ENCODE results near the gene CASK.

Gene CASK, protein sequence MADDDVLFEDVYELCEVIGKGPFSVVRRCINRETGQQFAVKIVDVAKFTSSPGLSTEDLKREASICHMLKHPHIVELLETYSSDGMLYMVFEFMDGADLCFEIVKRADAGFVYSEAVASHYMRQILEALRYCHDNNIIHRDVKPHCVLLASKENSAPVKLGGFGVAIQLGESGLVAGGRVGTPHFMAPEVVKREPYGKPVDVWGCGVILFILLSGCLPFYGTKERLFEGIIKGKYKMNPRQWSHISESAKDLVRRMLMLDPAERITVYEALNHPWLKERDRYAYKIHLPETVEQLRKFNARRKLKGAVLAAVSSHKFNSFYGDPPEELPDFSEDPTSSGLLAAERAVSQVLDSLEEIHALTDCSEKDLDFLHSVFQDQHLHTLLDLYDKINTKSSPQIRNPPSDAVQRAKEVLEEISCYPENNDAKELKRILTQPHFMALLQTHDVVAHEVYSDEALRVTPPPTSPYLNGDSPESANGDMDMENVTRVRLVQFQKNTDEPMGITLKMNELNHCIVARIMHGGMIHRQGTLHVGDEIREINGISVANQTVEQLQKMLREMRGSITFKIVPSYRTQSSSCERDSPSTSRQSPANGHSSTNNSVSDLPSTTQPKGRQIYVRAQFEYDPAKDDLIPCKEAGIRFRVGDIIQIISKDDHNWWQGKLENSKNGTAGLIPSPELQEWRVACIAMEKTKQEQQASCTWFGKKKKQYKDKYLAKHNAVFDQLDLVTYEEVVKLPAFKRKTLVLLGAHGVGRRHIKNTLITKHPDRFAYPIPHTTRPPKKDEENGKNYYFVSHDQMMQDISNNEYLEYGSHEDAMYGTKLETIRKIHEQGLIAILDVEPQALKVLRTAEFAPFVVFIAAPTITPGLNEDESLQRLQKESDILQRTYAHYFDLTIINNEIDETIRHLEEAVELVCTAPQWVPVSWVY

DNA sequence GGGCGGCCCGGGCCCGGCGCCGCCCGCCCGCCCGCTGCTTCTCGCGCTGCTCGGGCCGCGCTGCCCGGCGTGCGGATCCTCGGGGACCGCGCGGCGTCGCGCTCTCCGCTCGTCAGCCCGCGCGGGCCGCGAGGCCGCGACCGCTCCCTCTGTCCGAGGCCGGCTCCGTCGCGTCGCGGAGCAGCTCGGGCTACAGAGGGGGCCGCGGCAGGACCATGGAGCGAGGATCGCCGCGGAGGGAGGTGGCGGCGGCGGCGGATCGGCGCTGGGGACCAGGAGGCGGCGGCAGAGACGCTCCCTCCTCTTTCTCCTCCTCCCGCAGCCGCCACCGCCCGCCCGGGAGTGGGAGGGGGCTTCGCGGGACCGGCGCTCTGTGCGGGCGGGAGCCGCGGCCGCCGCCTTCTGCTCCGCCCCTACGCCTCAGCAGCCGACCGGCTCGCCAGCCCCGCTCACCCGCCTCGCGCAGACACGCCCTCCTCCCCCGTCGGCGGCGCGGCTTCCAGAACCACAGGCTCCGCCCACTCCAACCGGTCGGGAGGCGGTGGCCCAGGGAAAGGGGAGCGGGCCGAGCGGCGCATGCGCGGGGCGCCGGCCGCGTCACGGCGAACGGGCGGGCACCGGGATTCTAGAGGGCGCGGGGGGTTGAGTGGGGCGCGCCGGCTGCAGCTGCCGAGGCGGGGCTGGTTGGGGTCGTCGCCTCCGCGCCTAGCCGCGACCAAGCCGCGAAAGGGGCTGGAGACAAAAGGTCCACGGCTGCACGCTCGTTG, at the start of gene CASK:
CASK (minus strand) TSS at position 344 of the 767 bp plus-strand sequence. CDS start 566 bp downstream, outside the sequence.
- peak; percentile 71 for DNase-seq

DNA sequence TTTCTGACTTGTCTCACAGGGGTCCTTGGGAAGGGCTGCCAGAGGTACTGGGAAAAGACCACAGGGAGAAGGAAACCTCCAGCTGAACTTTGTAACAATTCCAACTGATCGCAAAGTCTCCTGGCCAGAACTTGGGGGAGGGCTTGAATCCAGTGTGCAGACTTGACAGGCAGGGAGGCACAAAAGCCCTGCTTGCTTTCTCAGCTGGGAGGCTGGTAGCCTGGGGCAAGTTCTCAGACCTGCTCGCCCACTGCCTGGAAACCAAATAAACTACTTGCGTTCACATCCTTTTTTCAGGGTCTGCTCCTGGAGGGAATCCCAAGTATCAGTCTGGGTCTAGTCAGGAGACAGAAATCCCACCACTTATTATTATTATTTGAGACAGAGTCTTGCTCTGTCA, 48.0 kb upstream of the CASK start:
- no peak for DNase-seq

DNA sequence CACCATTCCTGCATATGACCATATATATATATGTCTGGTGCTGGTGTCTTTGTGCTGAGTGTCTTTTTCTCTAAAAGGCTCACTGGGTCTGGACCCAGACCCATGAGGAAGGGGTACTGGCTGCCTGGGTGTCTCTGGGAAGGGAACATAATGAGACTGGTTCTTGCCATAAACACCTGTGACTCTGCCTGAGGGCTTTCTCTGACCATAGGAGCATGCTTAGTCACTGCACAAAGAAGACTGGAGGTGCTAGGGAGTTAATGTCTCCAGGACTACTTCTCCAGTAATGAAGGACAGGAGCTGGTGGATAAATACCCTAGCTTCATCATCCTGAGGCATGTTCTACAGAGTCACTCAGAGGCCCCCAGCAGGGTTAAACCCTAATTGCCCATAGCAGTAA, 47.1 kb upstream of the CASK start:
- DNase-seq: no peak

DNA sequence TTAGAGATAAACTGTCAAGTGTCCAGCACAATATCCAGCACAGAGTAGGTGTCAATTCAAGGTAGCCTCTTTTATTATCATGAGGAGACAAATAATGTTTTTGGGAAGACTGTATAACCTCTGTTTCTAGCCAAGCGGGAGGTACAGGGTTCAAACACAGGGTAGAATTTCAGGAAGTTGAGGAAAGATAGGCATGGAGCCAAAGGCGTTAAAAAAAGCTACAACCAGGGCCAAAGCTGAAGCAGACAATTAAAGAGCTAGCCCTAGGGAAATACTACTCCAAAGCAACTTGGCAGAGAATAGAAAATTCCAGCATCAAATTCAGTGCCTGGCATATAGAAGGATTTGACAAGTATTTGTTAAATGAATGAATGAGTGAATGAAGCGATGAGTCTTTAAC, 40.0 kb upstream of the CASK start:
- DNase-seq: no peak

DNA sequence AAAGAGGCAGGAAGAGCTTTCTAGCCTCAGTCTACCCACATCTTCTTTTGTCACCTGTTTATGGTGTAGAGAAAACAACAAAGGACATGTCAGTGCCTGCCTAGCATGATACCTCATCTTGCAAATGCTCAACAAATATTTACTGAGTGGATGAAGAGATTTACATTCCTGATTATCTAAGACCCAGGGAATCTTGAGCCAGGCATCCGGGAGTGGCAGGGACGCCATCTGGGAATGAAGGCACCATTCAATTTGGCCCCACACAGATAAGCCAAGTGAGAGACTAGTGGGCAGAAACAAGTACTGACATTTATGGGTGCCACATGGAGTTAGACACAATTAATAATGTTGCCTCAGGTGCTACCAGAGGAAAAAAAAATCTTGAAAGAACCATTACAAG, 36.8 kb upstream of the CASK start:
- DNase-seq: no peak

DNA sequence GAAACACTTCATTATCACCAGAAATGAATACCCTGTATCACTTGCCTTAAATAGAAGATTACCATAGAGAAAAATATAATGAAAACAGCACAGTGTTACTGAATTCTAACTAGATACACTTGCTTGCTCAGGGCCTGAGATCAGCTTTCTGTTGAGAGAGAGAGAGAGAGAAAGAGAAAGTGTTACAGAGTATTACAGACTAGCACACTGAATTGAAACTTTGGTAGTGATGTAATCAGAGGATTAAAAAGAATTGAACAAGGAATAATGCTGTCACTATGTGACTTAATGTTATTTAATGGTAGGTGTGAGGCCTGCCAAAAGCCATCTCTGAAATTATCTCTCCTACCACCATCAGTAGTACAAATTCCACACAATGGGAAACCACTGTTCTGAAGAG, 35.5 kb upstream of the CASK start:
- DNase-seq: no peak

DNA sequence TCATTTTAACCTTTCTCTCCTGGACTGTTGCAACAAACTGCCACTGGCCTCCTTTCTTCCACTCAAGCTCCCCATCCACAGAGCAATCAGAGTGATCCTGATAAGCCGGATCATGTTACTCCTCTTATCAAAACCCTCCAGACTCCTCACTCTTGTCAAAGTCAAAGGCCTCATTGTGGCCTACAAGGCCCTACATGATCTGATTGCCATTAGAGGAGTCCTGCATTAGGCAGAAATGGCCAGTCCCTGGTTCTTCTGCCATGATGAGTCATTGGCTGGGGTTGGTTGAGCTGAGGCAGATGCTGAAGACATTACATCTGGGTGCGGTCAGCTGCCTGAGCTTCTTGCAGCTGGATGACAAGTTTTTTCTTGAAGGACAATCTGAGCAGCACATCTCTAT, 32.7 kb upstream of the CASK start:
- no peak for DNase-seq

DNA sequence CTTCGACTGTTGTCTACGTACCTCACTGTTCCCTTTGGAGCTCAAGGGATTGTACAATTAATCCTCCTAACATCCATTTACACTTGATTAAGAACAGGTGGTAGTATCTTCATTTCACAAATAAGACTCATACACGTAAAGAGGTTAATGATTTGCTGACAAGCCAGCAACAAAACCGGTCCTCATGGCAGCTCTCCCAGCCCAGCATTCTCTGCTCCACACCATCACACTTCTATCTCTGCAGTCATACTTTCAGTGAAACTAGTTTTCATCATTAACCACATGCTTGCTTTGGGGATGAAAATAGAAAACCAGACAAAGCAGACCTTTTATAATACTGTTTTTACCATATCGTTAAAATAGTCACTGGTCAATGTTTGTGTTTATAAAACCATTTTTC, 28.7 kb upstream of the CASK start:
- no peak for DNase-seq

DNA sequence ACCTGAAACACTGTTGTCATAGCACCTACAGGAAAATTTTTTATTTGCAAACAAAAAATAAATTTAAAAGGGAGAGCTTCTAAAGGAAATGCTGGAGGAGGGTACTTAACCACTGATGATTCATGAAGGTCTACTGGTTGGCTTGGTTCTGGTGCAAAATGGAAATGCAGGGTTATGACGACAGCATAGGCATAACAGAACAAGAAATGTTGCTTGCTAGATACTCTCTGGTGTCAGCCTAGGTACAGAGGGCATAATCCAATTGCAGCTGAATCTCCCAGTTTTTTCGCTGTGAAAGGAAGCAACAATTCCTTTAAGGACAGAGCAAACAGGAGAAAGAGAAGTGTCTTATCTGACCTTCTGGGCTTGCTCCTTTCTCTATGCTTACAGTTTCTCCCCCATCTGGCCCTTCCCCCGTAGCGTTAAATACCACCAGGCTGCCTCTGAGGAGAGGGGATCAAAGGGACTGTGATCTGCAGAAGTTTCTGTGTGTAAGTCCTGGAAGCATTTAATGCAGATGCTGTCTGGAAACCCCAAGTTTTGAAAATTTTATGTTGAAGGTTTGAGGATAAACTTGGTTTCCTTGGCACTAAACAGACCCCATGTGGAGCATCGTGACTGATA, 23.7 kb upstream of the CASK start:
- no peak for DNase-seq

DNA sequence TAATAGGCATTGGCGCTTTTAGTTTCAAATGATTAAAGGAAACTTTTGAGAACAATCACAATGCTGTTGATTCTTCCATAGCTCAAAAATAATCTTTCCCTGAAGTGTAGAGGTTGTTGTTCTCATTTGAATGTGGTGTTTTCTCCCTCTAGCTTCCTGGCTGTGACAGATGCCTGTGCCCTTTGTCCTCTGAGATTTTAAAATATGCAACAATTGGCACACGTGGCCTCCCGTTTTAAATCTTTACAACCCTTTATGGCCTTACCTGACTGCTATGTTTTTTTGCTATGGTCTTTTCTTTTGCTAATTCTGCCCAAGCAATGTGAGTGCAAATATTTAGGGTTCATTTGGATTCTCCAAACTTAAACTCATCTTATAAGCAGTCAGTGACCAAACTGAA, 22.9 kb upstream of the CASK start:
- DNase-seq: no peak

DNA sequence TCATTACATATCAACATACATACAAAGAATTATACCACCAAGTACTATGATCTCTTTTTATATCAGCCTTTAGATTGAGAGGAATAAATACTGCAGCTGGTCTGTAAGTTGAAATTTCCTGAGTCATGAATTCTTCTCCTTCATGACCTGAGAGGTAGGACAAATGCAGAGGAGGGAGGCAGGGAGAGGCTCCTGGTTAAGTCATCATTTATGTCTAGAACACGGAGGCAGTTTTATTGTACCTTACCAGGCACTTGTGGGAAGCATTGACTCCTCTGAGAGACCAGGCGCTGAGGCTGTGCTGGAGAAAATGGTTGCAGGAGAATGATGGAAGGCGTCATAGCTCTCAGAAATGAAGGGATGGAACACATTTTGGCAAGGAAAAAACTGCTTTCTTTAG, 12.5 kb upstream of the CASK start:
- DNase-seq: no peak

DNA sequence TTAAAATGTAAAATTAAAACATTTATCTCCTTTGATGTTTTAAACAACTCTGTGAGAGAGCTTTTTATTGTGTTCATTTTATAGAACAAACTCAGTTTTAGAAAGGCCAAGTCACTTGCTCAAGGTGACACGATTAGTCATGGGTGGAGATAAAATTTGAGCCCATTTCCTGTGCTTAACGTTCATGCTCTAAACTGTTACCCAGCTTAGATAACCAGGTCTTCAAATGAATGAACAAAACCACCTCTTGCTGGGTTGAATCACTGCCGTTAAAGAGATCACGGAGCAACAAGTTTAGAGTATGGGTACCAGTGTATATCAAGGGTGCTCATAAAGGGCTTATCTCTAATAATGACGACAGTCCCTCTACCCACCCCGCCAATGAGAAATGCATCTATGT, 10.2 kb upstream of the CASK start:
- no peak for DNase-seq

DNA sequence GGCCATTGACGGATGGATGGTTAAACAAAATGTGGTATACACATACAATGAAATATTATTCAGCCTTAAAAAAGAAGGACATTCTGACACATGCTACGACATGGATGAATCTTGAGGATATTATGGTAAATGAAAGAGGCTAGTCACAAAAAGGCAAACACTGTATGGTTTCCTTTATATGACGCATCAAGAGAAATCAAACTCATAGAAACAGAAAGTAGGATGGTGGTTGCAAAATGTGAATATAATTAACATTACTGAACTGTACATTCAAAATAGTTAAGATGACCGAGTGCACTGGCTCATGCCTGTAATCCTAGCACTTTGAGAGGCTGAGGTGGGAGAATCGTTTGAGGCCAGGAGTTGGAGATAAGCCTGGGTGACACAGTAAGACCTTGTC, 9.5 kb upstream of the CASK start:
- no peak for DNase-seq

DNA sequence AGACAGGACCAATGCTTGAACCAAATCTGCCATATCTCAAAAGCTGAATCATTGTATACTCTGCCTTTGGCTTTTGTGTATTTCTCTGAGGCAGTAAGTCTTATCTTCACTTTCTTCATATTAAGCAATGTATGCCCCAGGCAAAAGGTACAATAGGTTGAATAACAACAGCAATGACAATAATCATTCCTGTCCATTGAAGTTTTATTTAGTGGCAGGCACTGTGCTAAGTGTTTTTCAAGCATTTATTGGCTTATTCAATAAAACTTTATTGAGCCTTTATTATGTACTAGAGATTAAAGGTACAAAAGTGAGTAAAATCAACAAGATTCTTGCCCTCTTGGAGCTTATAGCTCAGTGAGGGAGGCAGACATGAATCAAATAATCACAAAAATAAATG, 8.2 kb upstream of the CASK start:
- DNase-seq: no peak

DNA sequence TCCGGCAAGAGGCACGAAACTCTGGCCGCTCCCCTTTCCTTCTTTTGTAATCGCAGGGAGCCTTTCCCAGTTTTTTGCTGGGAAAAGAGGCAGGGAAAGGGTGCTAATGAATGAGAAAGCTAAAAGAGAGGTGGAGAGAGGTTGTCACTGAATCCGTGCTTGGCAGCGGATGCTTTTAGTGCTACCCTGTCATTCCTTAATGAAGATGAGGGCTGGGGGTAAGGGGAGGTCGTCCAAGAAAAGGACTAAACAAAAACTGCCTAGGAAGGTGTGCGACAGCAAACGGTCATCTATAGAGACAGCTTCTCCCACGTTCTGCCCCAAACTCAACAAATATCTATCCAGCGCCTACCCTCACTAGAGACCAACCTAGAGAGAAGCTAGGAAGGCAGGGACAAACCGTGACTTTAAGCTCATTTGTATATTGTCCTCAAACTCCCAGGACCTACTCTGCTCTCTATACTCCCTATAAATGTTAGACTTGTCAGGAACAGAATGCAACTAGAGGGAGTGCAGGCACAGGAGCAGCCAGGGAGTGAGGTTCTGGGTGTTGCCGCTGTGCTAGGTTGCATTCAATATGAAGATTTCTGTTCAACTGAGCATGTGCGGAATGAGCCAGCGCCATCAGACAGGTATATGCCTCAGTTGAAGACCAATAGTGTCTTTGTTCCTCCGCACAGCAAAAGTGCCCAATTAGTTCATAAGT, 777 bp upstream of the CASK start:
- no peak for DNase-seq

DNA sequence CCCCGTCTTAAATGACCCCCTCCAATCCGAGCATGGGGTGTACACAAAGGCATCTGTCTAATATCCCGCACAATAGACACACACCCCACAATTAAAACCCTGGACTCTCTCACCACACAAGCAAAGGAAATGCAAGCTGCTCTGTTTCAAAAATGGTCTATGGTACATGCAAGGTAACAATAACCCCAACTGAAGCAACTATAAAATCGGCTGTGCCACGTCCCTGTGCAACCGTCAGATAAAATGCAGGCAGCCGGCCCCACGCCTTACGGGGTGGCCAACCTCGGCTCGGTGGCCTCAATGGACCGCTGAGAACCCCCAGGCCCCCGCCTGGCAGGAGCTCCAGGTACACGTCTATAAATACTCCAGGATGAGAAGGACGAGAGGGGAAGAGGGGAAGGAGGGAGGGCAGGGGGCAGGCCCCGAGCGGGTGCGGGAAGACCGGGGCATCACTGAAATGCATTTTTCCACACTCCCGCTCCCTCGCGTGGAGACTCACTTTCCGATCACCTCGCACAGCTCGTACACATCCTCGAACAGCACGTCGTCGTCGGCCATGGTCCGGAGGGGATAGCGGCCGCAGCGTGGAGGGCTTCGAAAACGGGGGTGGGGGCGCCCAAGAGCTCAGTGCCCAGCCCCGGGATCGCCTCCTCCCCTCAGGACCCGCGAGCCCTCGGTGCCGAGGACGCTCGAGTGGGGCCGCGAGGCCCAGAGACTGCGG, 763 bp downstream of the CASK start:
- DNase-seq: peak; percentile 29

DNA sequence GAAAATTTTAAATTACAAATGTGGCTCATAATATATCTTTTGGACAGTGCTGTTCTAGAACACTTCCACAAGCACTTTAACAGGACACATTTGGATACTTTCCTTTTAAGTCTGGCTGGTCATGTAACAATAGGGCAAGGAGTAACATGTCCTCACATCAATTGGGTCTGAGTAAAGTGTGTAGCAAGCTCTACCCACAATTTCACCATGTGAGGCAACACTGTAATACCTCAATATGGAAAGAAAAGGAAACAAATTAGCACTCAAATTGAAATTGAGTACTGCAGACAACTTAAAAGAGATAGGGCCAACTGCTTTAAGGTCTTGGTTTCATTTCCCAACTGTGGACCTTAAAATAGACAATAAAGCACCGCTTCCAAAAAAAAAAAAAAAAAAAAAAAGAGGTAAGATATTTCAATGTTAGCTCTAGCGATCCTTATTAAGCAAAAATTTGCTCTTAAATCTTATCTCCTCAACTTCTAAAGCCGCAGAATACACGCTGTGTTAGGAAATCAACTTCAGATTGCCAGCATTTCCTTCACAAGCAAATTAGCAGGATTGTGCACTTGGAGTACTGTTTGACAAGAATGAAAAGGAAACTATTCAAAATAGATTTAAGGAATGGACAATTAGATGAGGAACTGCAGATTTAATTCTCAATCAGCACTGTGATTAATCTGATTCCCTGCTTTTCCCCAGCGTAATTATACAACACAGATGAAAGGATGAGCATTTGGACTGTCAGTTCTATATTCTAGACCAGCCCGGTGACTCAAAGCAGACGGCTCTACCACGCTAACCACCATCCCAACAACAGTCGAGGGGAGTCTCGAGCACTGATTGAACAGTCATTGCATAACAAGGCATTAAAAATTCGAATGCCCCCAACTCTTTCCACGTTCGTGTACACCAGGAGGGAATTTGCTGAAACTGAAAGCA, 1.6 kb downstream of the CASK start:
- DNase-seq: no peak

DNA sequence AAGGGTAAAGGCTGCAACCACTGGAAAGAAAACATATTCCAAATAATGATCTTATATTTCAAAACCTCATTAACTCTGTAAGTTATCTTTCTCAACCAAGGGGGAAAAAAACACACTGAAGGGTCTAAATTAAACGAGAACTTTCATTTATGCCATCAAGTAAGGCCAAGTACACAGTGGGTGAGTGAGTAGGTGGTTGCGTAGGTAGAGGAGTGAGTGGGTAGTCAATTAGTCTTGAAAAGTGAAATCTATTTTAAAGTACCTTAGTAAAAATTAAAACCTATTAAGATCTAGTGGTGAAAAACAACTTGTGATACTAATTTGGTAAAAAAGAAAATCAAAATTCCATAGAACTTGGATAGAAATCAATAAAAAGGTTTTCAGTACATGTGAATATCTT, 3.5 kb downstream of the CASK start:
- no peak for DNase-seq

DNA sequence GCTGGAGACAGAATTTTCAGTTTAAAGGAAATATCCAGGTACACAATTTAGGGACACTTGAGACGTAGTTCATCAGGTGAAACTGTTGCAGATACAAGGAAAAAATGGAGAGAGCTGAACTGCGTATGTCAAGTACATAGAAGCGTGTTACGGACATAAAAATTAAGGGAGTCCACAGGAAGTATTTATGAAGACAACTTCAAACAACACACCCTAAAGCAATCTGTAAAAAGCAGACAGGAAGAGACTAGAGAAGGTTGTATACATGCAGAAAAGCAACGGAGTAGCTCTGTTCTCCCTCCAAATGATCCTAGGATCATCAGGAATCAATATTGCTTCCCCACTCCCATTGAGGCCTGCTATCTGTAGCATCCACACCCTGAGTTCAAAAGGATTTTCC, 5.8 kb downstream of the CASK start:
- DNase-seq: no peak

DNA sequence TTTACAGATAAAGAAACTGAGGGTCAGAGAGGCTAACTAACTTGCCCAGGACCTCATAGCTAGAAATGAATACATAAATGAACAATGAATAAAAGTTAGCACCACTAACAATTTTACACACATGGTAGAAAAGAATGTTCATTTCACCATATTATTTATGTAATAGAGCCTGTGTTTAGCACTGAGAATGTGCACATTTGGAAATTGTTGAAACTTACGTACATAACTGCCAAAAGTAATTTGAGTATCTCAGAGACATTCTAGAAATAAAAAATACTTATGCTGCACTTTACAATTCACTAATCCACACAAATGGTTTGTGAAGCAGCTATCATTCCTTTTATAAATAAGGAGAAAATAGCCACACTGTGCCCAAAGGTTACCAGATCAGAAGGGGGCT, 9.9 kb downstream of the CASK start:
- no peak for DNase-seq

All from 8988T (cell line).